IPS-18a (cell line): ENCODE measurements around the gene METTL9.
"Not testable (repeated sequence)": the region's sequence is repeated elsewhere in the genome, so short reads cannot be mapped to it uniquely, and the experiment has no call there.

Experiments used
- H3K27ac ChIP-seq: one replicate; pipeline ENCODE4 v1.5.1; 2013; ENCODE audit warnings: low read length
- H3K27me3 ChIP-seq: one replicate; pipeline ENCODE4 v1.6.1; 2013; ENCODE audit warnings: mild to moderate bottlenecking, low read length; ENCODE audit not compliant: control insufficient read depth, insufficient read depth
- H3K36me3 ChIP-seq: one replicate; pipeline ENCODE4 v1.6.1; 2013; ENCODE audit warnings: low read depth, low read length; ENCODE audit not compliant: control insufficient read depth
- H3K4me1 ChIP-seq: one replicate; pipeline ENCODE4 v1.6.1; 2013; ENCODE audit warnings: low read depth, low read length; ENCODE audit not compliant: control insufficient read depth
- H3K4me3 ChIP-seq: one replicate; pipeline ENCODE4 v1.5.1; 2013; ENCODE audit warnings: low read length
- H3K9ac ChIP-seq: one replicate; pipeline ENCODE4 v1.6.1; 2013; ENCODE audit warnings: mild to moderate bottlenecking, low read length, moderate library complexity
- H3K9me3 ChIP-seq: one replicate; pipeline ENCODE4 v1.6.1; 2013; ENCODE audit warnings: low read depth, low read length; ENCODE audit not compliant: control insufficient read depth

Gene METTL9

GRCh38 chr16:21629616-21630539, 30.5 kb downstream of the METTL9 start:
- not testable (repeated sequence) for H3K27ac ChIP-seq, H3K27me3 ChIP-seq, H3K4me1 ChIP-seq, H3K9ac ChIP-seq, H3K4me3 ChIP-seq, H3K36me3 ChIP-seq, H3K9me3 ChIP-seq

DNA sequence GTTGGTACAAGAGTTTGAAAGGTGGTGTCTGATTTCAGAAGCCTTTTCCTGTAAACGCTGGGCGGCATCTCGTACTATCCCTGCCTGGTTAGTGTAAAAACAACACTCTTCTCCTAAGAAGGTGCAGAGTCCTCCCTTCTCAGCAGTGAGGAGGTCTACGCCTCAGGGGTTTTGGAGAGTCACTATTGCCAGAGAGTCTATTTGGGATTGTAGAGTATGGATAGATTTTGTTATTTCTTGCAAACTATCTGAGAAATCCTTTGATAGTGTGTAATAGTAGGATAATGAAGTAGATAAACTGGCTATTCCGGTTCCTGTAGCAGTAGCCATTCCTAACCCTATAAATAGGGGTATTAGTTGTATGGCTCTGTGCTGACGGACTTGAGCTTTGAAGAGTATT, 31.5 kb downstream of the METTL9 start:
- H3K9ac ChIP-seq, H3K27ac ChIP-seq, H3K4me1 ChIP-seq, H3K36me3 ChIP-seq, H3K9me3 ChIP-seq, H3K4me3 ChIP-seq, H3K27me3 ChIP-seq: not testable (repeated sequence)

DNA sequence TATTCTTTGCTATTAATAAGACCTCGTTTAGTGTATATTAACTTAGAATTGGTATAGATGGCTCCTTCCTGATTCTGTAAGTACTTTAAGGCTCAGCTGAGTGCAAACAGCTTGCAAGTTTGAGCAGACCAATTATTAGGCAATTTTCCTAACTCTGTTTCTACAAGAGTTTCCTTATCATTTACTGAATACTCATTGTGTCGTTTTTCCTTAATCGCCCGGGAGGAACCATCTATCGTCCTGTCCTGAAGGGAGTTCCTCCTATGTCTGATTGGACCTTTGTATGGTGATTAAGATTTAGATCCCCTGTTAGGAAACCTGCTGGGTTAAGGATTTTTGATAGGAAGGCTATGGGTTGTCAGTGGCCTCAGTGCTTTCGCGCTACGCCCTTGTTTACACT, 32.0 kb downstream of the METTL9 start:
- H3K9me3 ChIP-seq, H3K9ac ChIP-seq, H3K36me3 ChIP-seq, H3K27me3 ChIP-seq, H3K4me1 ChIP-seq, H3K4me3 ChIP-seq, H3K27ac ChIP-seq: not testable (repeated sequence)

DNA sequence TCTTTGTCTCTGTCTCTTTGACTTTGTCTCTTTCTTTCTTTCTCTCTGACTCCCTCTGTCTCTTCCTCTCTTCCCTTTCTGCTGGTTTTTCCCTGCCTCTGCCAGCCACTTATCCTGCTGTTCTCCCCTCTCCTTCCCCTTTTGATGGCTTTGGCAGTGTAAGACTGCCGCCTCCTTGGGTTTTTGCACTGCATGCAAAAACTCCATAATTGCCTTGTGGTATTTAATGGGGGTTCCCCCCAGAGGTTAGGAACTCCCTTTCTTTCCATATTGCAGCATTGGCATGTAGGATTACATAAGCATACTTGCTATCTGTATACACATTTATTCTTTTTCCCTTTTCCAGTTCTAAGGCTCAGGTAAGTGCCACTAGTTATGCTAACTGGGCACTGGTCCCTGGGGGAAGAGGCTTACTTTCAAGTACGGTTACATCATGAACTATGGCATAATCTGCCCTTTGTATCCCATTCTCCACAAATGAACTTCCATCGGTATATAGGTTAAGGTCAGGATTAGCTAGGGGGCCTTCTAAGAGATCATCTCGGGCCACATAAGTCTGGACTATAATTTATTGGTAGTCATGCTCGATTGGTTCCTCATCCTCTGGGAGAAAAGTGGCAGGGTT, 32.7 kb downstream of the METTL9 start:
- not testable (repeated sequence) for H3K27me3 ChIP-seq, H3K9ac ChIP-seq, H3K4me3 ChIP-seq, H3K9me3 ChIP-seq, H3K27ac ChIP-seq, H3K36me3 ChIP-seq, H3K4me1 ChIP-seq

- Histone ChIP-seq H3K9ac (no peak overlapping the region), H3K4me3 (no peak overlapping the region), H3K27me3 (no peaks in the 10 kb centered on the region), H3K27ac (no peak overlapping the region), H3K36me3 (no peaks in the 10 kb centered on the region), H3K4me1 (no peaks in the 10 kb centered on the region), H3K9me3 (no peaks in the 10 kb centered on the region)
Measured at GRCh38 chr16:21634216-21634615, 34.8 kb downstream of the METTL9 start.

DNA sequence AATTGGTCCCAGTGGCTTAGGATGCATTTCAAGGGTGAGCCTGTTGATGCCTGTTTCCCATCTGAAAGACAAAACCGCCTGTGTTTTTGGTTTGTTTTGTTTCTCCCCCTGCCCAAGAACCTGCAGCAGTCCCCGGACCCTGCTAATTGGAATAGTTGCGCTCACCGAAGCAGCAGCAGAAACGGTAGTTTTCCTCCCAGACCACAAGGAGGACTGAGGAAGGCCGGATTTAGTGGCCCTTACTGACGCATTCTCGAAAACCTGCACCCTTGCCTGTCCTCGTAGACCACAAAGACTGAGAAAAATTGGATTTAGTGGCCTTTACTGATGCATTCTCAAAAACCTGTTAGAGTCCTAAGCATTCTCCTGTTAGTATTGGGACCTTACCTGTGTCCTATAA, 36.3 kb downstream of the METTL9 start:
- H3K27me3 ChIP-seq, H3K27ac ChIP-seq, H3K36me3 ChIP-seq, H3K9me3 ChIP-seq, H3K9ac ChIP-seq, H3K4me3 ChIP-seq, H3K4me1 ChIP-seq: not testable (repeated sequence)

DNA sequence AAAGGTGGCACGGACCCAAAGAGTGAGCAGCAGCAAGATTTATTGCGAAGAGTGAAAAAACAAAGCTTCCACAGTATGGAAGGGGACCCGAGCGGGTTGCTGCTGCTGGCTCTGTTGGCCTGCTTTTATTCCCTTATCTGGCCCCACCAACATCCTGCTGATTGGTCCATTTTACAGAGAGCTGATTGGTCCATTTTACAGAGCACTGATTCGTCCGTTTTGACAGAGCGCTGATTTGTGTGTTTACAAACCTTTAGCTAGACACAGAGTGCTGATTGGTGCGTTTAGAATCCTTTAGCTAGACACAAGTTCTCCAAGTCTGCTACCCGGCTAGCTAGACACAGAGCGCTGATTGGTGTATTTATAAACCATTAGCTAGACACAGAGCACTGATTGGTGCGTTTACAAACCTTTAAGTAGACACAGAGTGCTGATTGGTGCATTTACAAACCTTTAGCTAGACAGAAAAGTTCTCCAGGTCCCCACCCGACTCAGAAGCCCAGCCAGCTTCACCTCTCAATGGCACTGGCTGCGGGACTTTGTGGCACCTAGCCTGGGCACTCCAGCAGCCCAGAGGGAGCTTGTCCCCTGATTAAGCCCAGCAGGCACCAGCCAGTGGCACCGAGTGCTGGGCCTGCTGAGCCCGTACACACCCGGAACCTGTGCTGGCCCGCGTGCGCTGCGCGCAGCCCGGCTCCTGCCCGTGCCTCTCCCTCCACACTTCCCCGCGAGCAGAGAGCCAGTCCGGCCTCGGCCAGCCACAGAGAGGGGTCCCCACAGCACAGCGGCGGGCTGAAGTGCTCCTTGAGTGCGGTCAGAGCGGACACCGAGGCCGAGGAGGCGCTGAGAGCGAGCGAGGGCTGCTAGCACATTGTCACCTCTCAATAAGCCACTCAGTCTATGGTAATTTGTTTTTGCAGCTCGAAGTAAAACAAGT, 37.9 kb downstream of the METTL9 start:
- Histone ChIP-seq H3K4me3 (no peak overlapping the region), H3K36me3 (no peaks in the 10 kb centered on the region), H3K27ac (no peak overlapping the region), H3K4me1 (no peaks in the 10 kb centered on the region), H3K9me3 (no peaks in the 10 kb centered on the region), H3K9ac (no peak overlapping the region), H3K27me3 (no peaks in the 10 kb centered on the region)

GRCh38 chr16:21638573-21638975, 39.2 kb downstream of the METTL9 start:
- H3K9me3 ChIP-seq: no peaks in the 10 kb centered on the region
- no peaks in the 10 kb centered on the region for H3K4me1 ChIP-seq
- no peaks in the 10 kb centered on the region for H3K27me3 ChIP-seq
- no peak overlapping the region for H3K9ac ChIP-seq
- no peak overlapping the region for H3K27ac ChIP-seq
- no peak overlapping the region for H3K4me3 ChIP-seq
- no peaks in the 10 kb centered on the region for H3K36me3 ChIP-seq

DNA sequence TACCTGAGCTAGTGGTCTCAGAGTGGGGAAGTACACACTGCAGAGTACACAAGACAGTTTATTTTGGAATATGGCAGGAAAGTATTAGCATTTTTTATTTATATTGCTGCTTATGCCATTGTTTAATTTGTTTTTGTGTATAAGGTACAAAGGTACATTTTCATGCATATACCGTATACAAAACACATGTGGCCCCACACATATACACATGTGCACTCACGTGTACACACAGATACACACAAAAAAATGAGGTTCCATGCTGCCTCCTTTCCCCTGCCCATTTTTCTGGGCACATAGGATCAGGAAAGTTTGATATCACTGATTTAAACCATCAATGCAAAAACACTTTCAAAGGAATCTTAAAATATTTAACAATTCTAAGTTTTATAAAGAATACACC, 40.1 kb downstream of the METTL9 start:
- Histone ChIP-seq H3K4me1 (no peaks in the 10 kb centered on the region), H3K27ac (no peak overlapping the region), H3K36me3 (no peaks in the 10 kb centered on the region), H3K9ac (no peak overlapping the region), H3K9me3 (no peaks in the 10 kb centered on the region), H3K27me3 (no peaks in the 10 kb centered on the region), H3K4me3 (no peak overlapping the region)

GRCh38 chr16:21641916-21642315, 42.5 kb downstream of the METTL9 start:
- no peaks in the 10 kb centered on the region for H3K36me3 ChIP-seq
- no peak overlapping the region for H3K27ac ChIP-seq
- H3K27me3 ChIP-seq: no peaks in the 10 kb centered on the region
- H3K4me1 ChIP-seq: no peaks in the 10 kb centered on the region
- H3K4me3 ChIP-seq: no peak overlapping the region
- no peaks in the 10 kb centered on the region for H3K9me3 ChIP-seq
- H3K9ac ChIP-seq: no peak overlapping the region

- Histone ChIP-seq H3K4me1 (no peaks in the 10 kb centered on the region), H3K36me3 (no peaks in the 10 kb centered on the region), H3K27me3 (no peaks in the 10 kb centered on the region), H3K27ac (no peak overlapping the region), H3K9ac (no peak overlapping the region), H3K4me3 (no peak overlapping the region), H3K9me3 (no peaks in the 10 kb centered on the region)
Measured at GRCh38 chr16:21642861-21643260, 43.5 kb downstream of the METTL9 start.
